Astrocyte (in vitro differentiated cells and primary cell): ENCODE data around the gene KRT72.

Source experiments
- EZH2 ChIP-seq: IDR thresholded peaks from 2 replicates; pipeline ENCODE4 v1.6.1; 2012; ENCODE audit warnings: mild to moderate bottlenecking, low read length, inconsistent platforms; ENCODE audit not compliant: insufficient read depth
- TF ChIP-seq, protein P1 (sequence below): IDR thresholded peaks from 2 replicates; pipeline ENCODE4 v1.5.1; 2011; ENCODE audit warnings: low read depth, mild to moderate bottlenecking, inconsistent platforms, low read length, moderate library complexity; ENCODE audit not compliant: insufficient read depth

GRCh38 chr12:52551216-52551865 is 49.9 kb downstream of the KRT72 start:
- TF ChIP-seq, protein P1, sequence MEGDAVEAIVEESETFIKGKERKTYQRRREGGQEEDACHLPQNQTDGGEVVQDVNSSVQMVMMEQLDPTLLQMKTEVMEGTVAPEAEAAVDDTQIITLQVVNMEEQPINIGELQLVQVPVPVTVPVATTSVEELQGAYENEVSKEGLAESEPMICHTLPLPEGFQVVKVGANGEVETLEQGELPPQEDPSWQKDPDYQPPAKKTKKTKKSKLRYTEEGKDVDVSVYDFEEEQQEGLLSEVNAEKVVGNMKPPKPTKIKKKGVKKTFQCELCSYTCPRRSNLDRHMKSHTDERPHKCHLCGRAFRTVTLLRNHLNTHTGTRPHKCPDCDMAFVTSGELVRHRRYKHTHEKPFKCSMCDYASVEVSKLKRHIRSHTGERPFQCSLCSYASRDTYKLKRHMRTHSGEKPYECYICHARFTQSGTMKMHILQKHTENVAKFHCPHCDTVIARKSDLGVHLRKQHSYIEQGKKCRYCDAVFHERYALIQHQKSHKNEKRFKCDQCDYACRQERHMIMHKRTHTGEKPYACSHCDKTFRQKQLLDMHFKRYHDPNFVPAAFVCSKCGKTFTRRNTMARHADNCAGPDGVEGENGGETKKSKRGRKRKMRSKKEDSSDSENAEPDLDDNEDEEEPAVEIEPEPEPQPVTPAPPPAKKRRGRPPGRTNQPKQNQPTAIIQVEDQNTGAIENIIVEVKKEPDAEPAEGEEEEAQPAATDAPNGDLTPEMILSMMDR = no peak
- no peak for TF ChIP-seq EZH2
